D721Med (cell line): ENCODE results near the gene CHURC1.

Source experiments
- DNase-seq: peaks from one replicate; pipeline ENCODE4 v3.0.0; 2011; ENCODE audit warnings: low spot score; ENCODE audit not compliant: insufficient read length
- FAIRE-seq: peaks from 2 replicates; lab custom pipeline; 2011; peaks lifted over from hg19 to GRCh38; lab: Jason Lieb, UNC
- CTCF ChIP-seq: IDR thresholded peaks from 2 replicates; pipeline ENCODE4 v1.5.1; 2012; ENCODE audit warnings: mild to moderate bottlenecking, control low read depth; ENCODE audit not compliant: insufficient read depth; ENCODE audit errors: missing control alignments

Gene CHURC1

GRCh38 chr14:64937821-64938193 is 23.6 kb downstream of the CHURC1 start:
- no peak for FAIRE-seq
- no peak for DNase-seq
- peak; percentile 31 for TF ChIP-seq CTCF

GRCh38 chr14:64938972-64939816 is 24.9 kb downstream of the CHURC1 start:
- FAIRE-seq (no peak), DNase-seq (no peak)
- no peak for TF ChIP-seq CTCF

DNA sequence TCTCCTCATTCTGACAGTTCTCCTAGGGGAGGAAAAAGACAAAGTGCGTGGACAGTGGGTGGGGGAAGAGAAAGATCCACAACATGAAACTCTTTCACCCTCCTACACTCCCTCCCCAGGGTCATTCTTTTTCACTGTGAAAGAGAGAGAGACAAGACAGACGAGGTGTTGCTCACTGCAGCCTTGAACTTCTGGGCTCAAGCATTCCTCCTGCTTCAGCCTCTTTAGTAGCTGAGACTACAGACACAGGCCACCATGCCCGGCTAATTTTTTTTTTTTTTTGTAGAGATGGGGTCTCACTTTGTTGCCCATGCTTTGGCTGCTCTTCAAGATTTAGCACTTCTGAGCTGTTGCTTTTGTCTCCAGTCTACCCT is 25.5 kb downstream of the CHURC1 start:
- DNase-seq, result no peak
- TF ChIP-seq CTCF, result no peak
- no peak for FAIRE-seq

DNA sequence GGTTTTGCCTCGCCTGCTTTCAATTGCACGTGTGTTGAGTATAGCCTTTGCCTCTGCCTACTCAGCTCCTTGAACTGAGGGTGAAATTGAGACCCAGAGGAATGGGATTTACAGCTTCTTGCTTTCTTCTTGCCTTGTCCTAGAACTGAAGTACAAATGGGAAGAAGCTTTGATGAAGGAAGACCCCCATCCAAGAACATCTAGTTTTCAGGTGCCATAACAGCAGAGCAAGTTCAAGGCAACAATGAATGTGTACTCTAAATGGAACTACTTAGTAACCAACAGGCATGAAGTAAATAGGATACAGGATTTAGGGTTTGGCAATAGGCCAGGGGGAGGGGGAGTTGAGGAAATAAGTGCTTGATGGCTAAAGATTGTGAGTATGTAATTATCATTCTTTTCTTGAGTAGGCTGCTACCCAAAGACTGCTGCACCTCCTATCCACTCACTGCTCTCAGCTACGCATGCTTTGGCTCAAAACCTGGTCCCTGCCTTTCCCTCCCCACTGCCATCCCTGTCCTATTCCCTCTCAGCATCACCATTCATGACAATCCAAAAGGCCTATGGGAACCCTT is 26.2 kb downstream of the CHURC1 start:
- FAIRE-seq (no peak), DNase-seq (no peak)
- no peak for TF ChIP-seq CTCF

DNA sequence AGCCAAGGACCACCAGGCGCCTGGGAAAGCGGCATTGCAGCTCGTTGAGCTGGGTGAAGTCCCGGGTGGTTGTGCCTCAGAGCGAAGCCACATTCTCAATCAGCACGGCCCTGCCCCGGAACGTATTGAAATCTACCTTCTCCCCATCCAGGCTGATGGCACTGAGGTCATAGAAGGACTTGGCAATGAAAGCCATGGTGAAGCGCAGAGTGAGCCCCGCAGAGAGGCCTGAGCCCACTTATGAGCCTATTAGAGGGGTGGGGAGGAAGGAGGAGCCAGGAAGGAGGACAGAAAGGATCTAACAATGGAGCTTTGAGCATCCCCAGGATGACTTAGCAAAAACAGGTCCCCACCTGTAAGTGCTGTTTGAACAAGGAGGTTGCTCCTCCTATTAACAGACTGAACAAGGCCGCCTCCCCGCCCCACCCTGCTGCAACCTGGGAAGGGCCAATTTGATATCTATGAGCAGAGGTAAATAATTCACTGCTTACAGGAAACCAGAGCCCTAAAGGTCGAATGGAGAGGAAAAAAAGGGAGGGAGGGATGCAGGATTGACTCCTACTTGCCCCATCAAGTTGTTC is 28.4 kb downstream of the CHURC1 start, which contains the start of gene GPX2:
Gene GPX2 (minus strand): TSS at position 215 of the 581 bp plus-strand sequence. CDS start 19 bp downstream, at position 196.
- FAIRE-seq (no peak), DNase-seq (no peak)
- no peak for TF ChIP-seq CTCF

DNA sequence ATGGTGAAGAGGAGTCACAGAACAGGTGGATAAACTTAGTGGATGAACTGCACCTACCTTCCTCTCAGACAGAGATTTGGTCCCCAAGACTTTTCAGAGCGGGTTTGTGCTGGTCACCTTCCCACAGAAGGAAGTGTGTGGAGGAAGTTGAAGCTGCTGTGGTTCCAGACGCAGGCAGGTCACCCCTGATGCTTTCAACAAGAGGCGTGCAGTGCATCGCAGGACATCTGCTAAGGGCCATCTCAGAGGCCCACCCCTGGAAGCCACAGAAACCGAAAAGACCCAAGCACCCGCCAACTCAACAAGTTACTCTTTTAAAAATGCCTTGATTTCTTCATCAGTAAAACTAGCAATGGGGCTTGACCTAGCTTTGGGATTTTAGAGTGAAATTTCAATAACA is 29.3 kb downstream of the CHURC1 start:
- no peak for DNase-seq
- FAIRE-seq, result no peak
- no peak for TF ChIP-seq CTCF
